Skeletal muscle cell (primary cell): ENCODE results near the gene PNKP.
A peak's percentile ranks its signal among the peaks of the same experiment; 100 is the strongest.
"Not testable (repeated sequence)": the region's sequence is repeated elsewhere in the genome, so short reads cannot be mapped to it uniquely, and the experiment has no call there.

Experiments
- DNase-seq: peaks from one replicate; pipeline ENCODE4 v3.0.0-alpha.2; 2010; ENCODE audit warnings: low read depth
- H3K4me3 ChIP-seq: 2 replicates; pipeline ENCODE4 v1.5.1; 2011; ENCODE audit warnings: low read depth, mild to moderate bottlenecking, control low read depth, low read length, moderate library complexity

The PNKP gene

GRCh38 chr19:49831592-49831991, 35.8 kb downstream of the PNKP start:
- no peak for DNase-seq
- no peak overlapping the region for H3K4me3 ChIP-seq

GRCh38 chr19:49830766-49831165, 36.6 kb downstream of the PNKP start:
- DNase-seq: no peak
- no peak overlapping the region for H3K4me3 ChIP-seq

GRCh38 chr19:49829721-49830120, 37.7 kb downstream of the PNKP start:
- H3K4me3 ChIP-seq: no peak overlapping the region
- no peak for DNase-seq

GRCh38 chr19:49829200-49829599, 38.2 kb downstream of the PNKP start:
- no peak overlapping the region for H3K4me3 ChIP-seq
- DNase-seq: no peak

GRCh38 chr19:49827034-49827433, 40.3 kb downstream of the PNKP start:
- no peak overlapping the region for H3K4me3 ChIP-seq
- no peak for DNase-seq

GRCh38 chr19:49824662-49825061, 42.7 kb downstream of the PNKP start:
- H3K4me3 ChIP-seq: no peak overlapping the region
- no peak for DNase-seq

GRCh38 chr19:49823472-49823871, 43.9 kb downstream of the PNKP start:
- DNase-seq: no peak
- no peak overlapping the region for H3K4me3 ChIP-seq

GRCh38 chr19:49820125-49820524, 47.3 kb downstream of the PNKP start:
- no peak overlapping the region for H3K4me3 ChIP-seq
- DNase-seq: no peak

- peak overlapping the region; percentile 84 for H3K4me3 ChIP-seq
- not testable (repeated sequence) for DNase-seq
Measured at GRCh38 chr19:49819452-49820115, 47.8 kb downstream of the PNKP start.

GRCh38 chr19:49818649-49819370, 48.6 kb downstream of the PNKP start:
- H3K4me3 ChIP-seq: peak overlapping the region; percentile 84
- DNase-seq: no peak

- DNase-seq: peak; percentile 35
- peak within 1 kb of the TSS; percentile 84 for H3K4me3 ChIP-seq
Measured at GRCh38 chr19:49817964-49818648, 49.3 kb downstream of the PNKP start, which contains the start of gene MED25. Gene MED25 (plus strand): TSS chr19:49818289. CDS start chr19:49818342, 53 bp downstream.

GRCh38 chr19:49816590-49816989, 50.8 kb downstream of the PNKP start:
- DNase-seq: no peak
- H3K4me3 ChIP-seq: no peak overlapping the region

- H3K4me3 ChIP-seq: peak overlapping the region; percentile 77
Measured at GRCh38 chr19:49814010-49814409, 53.4 kb downstream of the PNKP start.

GRCh38 chr19:49812997-49813861, 54.1 kb downstream of the PNKP start, which contains the start of gene FUZ:
Gene FUZ (minus strand): TSS chr19:49813292. CDS start chr19:49813106, 186 bp downstream.
- H3K4me3 ChIP-seq: peak within 1 kb of the TSS; percentile 77

More at GRCh38 chr19:49814010-49814409, 53.4 kb downstream of the PNKP start:
- no peak for DNase-seq

GRCh38 chr19:49812452-49812996, 54.9 kb downstream of the PNKP start:
- H3K4me3 ChIP-seq: peak overlapping the region; percentile 77

More at GRCh38 chr19:49812997-49813861, 54.1 kb downstream of the PNKP start, which contains the start of gene FUZ:
- peak; percentile 96 for DNase-seq

GRCh38 chr19:49811328-49811727, 56.0 kb downstream of the PNKP start:
- H3K4me3 ChIP-seq: no peak overlapping the region

More at GRCh38 chr19:49812452-49812996, 54.9 kb downstream of the PNKP start:
- no peak for DNase-seq

More at GRCh38 chr19:49811328-49811727, 56.0 kb downstream of the PNKP start:
- no peak for DNase-seq
